Keratinocyte (primary cell): ENCODE measurements around the gene MYO16.

Experiments used
- CTCF ChIP-seq, 3 experiments: IDR thresholded peaks in 1 of 3; conservative IDR thresholded peaks in 1 of 3; optimal IDR thresholded peaks in 1 of 3; 2 replicates in 2 of 3; 3 replicates in 1 of 3; pipeline versions ENCODE3 to v1.5.1; 2011; ENCODE audit warnings: low read length in 3 of 3, mild to moderate bottlenecking in 3 of 3, moderate library complexity in 2 of 3, control low read depth in 1 of 3, inconsistent platforms in 1 of 3; ENCODE audit not compliant: insufficient read depth in 2 of 3; ENCODE audit errors: extremely low read depth in 1 of 3
- EZH2 ChIP-seq: IDR thresholded peaks from one replicate; pipeline ENCODE4 v1.6.1; 2012; ENCODE audit warnings: inconsistent platforms, mild to moderate bottlenecking, low read length, moderate library complexity

GRCh38 chr13:108789476-108789875 lies 160.1 kb downstream of the MYO16 start:
- TF ChIP-seq CTCF (optimal IDR thresholded peaks at IDR 0.05 in 1 of 3, IDR thresholded peaks at IDR 0.05 in 1 of 3, conservative IDR thresholded peaks at IDR 0.05 in 1 of 3; ENCODE audit: extremely low read depth in 1 of 3, insufficient read depth in 2 of 3, low read length in 3 of 3) (no peak), EZH2 (no peak)
